HCT116 (cell line): Measurements from ENCODE around the gene FBXL16.

Experiments
- EZH2 ChIP-seq: fragments of 200-600 bp; sonication (generic); IDR thresholded peaks from 2 replicates; pipeline ENCODE4 v1.6.1; 2017; ENCODE audit warnings: antibody characterized with exemption, mixed run types
- ZBTB33 ChIP-seq: IDR thresholded peaks from 2 replicates; pipeline ENCODE4 v1.6.1; 2011; ENCODE audit warnings: mild to moderate bottlenecking, low read length, moderate library complexity; ENCODE audit not compliant: insufficient replicate concordance; ENCODE audit errors: extremely low read depth

- TF ChIP-seq EZH2 (no peak), ZBTB33 (no peak)
These were observed 14.9 kb upstream of the FBXL16 start for GRCh38 chr16:720447-720989.
